ENCODE data around the gene YIPF3.

- TF ChIP-seq, protein P1, sequence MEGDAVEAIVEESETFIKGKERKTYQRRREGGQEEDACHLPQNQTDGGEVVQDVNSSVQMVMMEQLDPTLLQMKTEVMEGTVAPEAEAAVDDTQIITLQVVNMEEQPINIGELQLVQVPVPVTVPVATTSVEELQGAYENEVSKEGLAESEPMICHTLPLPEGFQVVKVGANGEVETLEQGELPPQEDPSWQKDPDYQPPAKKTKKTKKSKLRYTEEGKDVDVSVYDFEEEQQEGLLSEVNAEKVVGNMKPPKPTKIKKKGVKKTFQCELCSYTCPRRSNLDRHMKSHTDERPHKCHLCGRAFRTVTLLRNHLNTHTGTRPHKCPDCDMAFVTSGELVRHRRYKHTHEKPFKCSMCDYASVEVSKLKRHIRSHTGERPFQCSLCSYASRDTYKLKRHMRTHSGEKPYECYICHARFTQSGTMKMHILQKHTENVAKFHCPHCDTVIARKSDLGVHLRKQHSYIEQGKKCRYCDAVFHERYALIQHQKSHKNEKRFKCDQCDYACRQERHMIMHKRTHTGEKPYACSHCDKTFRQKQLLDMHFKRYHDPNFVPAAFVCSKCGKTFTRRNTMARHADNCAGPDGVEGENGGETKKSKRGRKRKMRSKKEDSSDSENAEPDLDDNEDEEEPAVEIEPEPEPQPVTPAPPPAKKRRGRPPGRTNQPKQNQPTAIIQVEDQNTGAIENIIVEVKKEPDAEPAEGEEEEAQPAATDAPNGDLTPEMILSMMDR (conservative IDR thresholded peaks at IDR 0.05; ENCODE audit: low read depth, low read length), result no peak
- TF ChIP-seq EZH2 (IDR thresholded peaks at IDR 0.05; ENCODE audit: low read length, unreplicated experiment), result no peak
Observed at GRCh38 chr6:43499028-43499815, 17.5 kb downstream of the YIPF3 start.

Measured in PC-3 (cell line).